ENCODE data around the gene MRPL41. TPM values are rescaled to one million over a fixed set of nuclear protein-coding genes. Genes with fewer than 3 reads are reported as not detected.
A peak's percentile ranks its signal among the peaks of the same experiment; 100 is the strongest.
"Not testable (repeated sequence)": the region's sequence is repeated elsewhere in the genome, so short reads cannot be mapped to it uniquely, and the experiment has no call there.

The MRPL41 gene
- total and polyA plus RNA-seq, 11 donors: 118 to 847 (median 196) TPM

GRCh38 chr9:137556069-137556838 lies 4.6 kb downstream of the MRPL41 start:
- TF ChIP-seq POLR2A (IDR thresholded peaks at IDR 0.05): no peak
- no peak for TF ChIP-seq CTCF (IDR thresholded peaks at IDR 0.05)
- Histone ChIP-seq H3K36me3 (peaks cover 0 to 71% (median 59%) of the 10 kb centered on the region in 9 donors), H3K4me3 (no peak overlapping the region), H3K9me3 (no peaks in the 10 kb centered on the region), H3K27me3 (no peaks in the 10 kb centered on the region), H3K27ac (peak overlapping the region in 3 of 12 donors; percentile 12 to 58 (median 25)), H3K4me1 (peaks cover 0 to 16% (median 6%) of the 10 kb centered on the region in 12 donors)
- intact Hi-C loops (cut with DNase I): no loop called here
- WGBS, 4 donors: 77 to 79% (median 78%) methylated on average over 23 to 24 of the region's 24 CpGs
- DNase-seq (peak in 3 of 5 donors; percentile 53 to 61 (median 56)), ATAC-seq (peak in 2 of 4 donors; percentile 19 to 21)

- peaks cover 0 to 5% (median 0%) of the 10 kb centered on the region in 12 donors for H3K4me1 ChIP-seq
- H3K27ac ChIP-seq: no peak overlapping the region
- no peak overlapping the region for H3K4me3 ChIP-seq
- DNase-seq (no peak), ATAC-seq (no peak)
- 92 to 98% (median 95%) methylated on average over 4 of the region's 4 CpGs for WGBS, 4 donors
- TF ChIP-seq CTCF (IDR thresholded peaks at IDR 0.05) (no peak), POLR2A (IDR thresholded peaks at IDR 0.05) (no peak)
- no peaks in the 10 kb centered on the region for H3K9me3 ChIP-seq
- H3K36me3 ChIP-seq: peaks cover 0 to 85% (median 73%) of the 10 kb centered on the region in 9 donors
- intact Hi-C loops (cut with DNase I): no loop called here
- no peaks in the 10 kb centered on the region for H3K27me3 ChIP-seq
These were observed 6.4 kb downstream of the MRPL41 start for GRCh38 chr9:137558127-137558526.

- intact Hi-C loops (cut with DNase I): no loop called here
- ATAC-seq (peak in 1 of 4 donors; percentile 24), DNase-seq (no peak)
- Histone ChIP-seq H3K9me3 (no peaks in the 10 kb centered on the region), H3K4me3 (no peak overlapping the region), H3K27ac (no peak overlapping the region), H3K27me3 (no peaks in the 10 kb centered on the region), H3K36me3 (peaks cover 0 to 53% (median 47%) of the 10 kb centered on the region in 9 donors), H3K4me1 (no peaks in the 10 kb centered on the region)
- TF ChIP-seq CTCF (IDR thresholded peaks at IDR 0.05) (no peak), POLR2A (IDR thresholded peaks at IDR 0.05) (no peak)
- 91 to 92% (median 91%) methylated on average over 10 of the region's 10 CpGs for WGBS, 4 donors
These were observed 12.5 kb downstream of the MRPL41 start for GRCh38 chr9:137564134-137564533.

- no peak overlapping the region for H3K4me3 ChIP-seq
- no peaks in the 10 kb centered on the region for H3K9me3 ChIP-seq
- TF ChIP-seq POLR2A (IDR thresholded peaks at IDR 0.05) (no peak), CTCF (IDR thresholded peaks at IDR 0.05) (no peak)
- no peak for ATAC-seq
- peaks cover 0 to 46% (median 42%) of the 10 kb centered on the region in 9 donors for H3K36me3 ChIP-seq
- H3K27ac ChIP-seq: no peak overlapping the region
- 81 to 95% (median 84%) methylated on average over 13 to 18 of the region's 18 CpGs for WGBS, 4 donors
- intact Hi-C loops (cut with DNase I): no loop called here
- H3K27me3 ChIP-seq: no peaks in the 10 kb centered on the region
- no peaks in the 10 kb centered on the region for H3K4me1 ChIP-seq
- peak in 1 of 5 donors; percentile 47 for DNase-seq
These were observed 13.2 kb downstream of the MRPL41 start for GRCh38 chr9:137564817-137565411.

GRCh38 chr9:137568445-137568844 lies 16.8 kb downstream of the MRPL41 start:
- intact Hi-C loops (cut with DNase I); H3K4me3 ChIP-seq; H3K27me3 ChIP-seq; H3K4me1 ChIP-seq; ATAC-seq; H3K27ac ChIP-seq; H3K9me3 ChIP-seq: not testable (repeated sequence)
- H3K36me3 ChIP-seq: peaks cover 0 to 45% (median 37%) of the 10 kb centered on the region in 9 donors
- WGBS, 4 donors: 87 to 94% (median 91%) methylated on average over 4 to 5 of the region's 5 CpGs
- peak in 1 of 5 donors; percentile 3 for DNase-seq
